Activated CD4-positive, CD25-positive, alpha-beta regulatory T cell treated with anti-CD3 and anti-CD28 coated beads, Interleukin-2, amount 50 U/mL, for 24 hours (primary cell): Measurements from ENCODE around the gene ING2.
"Not testable (repeated sequence)": the region's sequence is repeated elsewhere in the genome, so short reads cannot be mapped to it uniquely, and the experiment has no call there.

Source experiments
- ATAC-seq, 2 donors: fragments of 150-1000 bp; cut with Tn5 transposase; one replicate each; pipeline ENCODE4 v1.10.0; 2021; ENCODE audit warnings: mild to moderate bottlenecking in 1 of 2, moderate library complexity in 1 of 2

ING2 gene

GRCh38 chr4:183504930-183505610, at the start of gene ING2:
ING2 (plus strand) TSS chr4:183505058; CDS start chr4:183505196, 138 bp downstream.
- ATAC-seq = peak; percentile 50 to 55

- ATAC-seq = no peak
These were observed 49.2 kb upstream of the ING2 start for GRCh38 chr4:183455431-183456195.

GRCh38 chr4:183458005-183458404, 46.9 kb upstream of the ING2 start:
- ATAC-seq = no peak

- ATAC-seq = not testable (repeated sequence)
These were observed 40.8 kb upstream of the ING2 start for GRCh38 chr4:183463903-183464619.

GRCh38 chr4:183465879-183466278, 39.0 kb upstream of the ING2 start:
- not testable (repeated sequence) for ATAC-seq

GRCh38 chr4:183467246-183467645, 37.6 kb upstream of the ING2 start:
- no peak for ATAC-seq

GRCh38 chr4:183468210-183469095, 36.4 kb upstream of the ING2 start:
- ATAC-seq = no peak

- no peak for ATAC-seq
These were observed 35.6 kb upstream of the ING2 start for GRCh38 chr4:183469285-183469684.

GRCh38 chr4:183469936-183470335, 34.9 kb upstream of the ING2 start:
- no peak for ATAC-seq

- ATAC-seq = no peak
These were observed 34.0 kb upstream of the ING2 start for GRCh38 chr4:183470821-183471220.

GRCh38 chr4:183471946-183472708, 32.7 kb upstream of the ING2 start:
- peak; percentile 56 to 66 for ATAC-seq

GRCh38 chr4:183478123-183478522, 26.7 kb upstream of the ING2 start:
- no peak for ATAC-seq

GRCh38 chr4:183478926-183479325, 25.9 kb upstream of the ING2 start:
- ATAC-seq = no peak

- not testable (repeated sequence) for ATAC-seq
These were observed 22.3 kb upstream of the ING2 start for GRCh38 chr4:183482515-183483095.

GRCh38 chr4:183483997-183484396, 20.9 kb upstream of the ING2 start:
- no peak for ATAC-seq

GRCh38 chr4:183485411-183486160, 19.3 kb upstream of the ING2 start:
- ATAC-seq = no peak

- ATAC-seq = no peak
These were observed 12.1 kb upstream of the ING2 start for GRCh38 chr4:183492791-183493222.

- ATAC-seq = no peak
These were observed 11.6 kb upstream of the ING2 start for GRCh38 chr4:183493246-183493645.

GRCh38 chr4:183495184-183495583, 9.7 kb upstream of the ING2 start:
- no peak for ATAC-seq

- ATAC-seq = no peak
These were observed 5.5 kb upstream of the ING2 start for GRCh38 chr4:183499389-183499788.
